Ectodermal cell (in vitro differentiated cells): ENCODE data around the gene MPP7.

Source experiments
- H3K27ac ChIP-seq: 2 replicates; pipeline ENCODE4 v1.7.0; 2013; ENCODE audit warnings: mild to moderate bottlenecking, low read depth, low read length; ENCODE audit not compliant: insufficient read depth, poor library complexity, severe bottlenecking
- H3K27me3 ChIP-seq: 2 replicates; pipeline ENCODE4 v1.7.0; 2013; ENCODE audit warnings: mild to moderate bottlenecking, low read length; ENCODE audit not compliant: insufficient read depth, control insufficient read depth, poor library complexity, severe bottlenecking
- H3K36me3 ChIP-seq: one replicate; pipeline ENCODE4 v1.7.0; 2013; ENCODE audit warnings: low read length; ENCODE audit not compliant: control insufficient read depth, insufficient read depth
- H3K4me1 ChIP-seq: one replicate; pipeline ENCODE4 v1.7.0; 2013; ENCODE audit warnings: low read length; ENCODE audit not compliant: control insufficient read depth, insufficient read depth
- H3K4me3 ChIP-seq: 2 replicates; pipeline ENCODE4 v1.7.0; 2013; ENCODE audit warnings: low read depth, low read length, control low read depth; ENCODE audit not compliant: insufficient read depth
- H3K9me3 ChIP-seq: 2 replicates; pipeline ENCODE4 v1.7.0; 2013; ENCODE audit warnings: mild to moderate bottlenecking, low read length, moderate library complexity; ENCODE audit not compliant: control insufficient read depth
- WGBS, 2 experiments: methylation state at CpG; one replicate each; pipeline ENCODE4 v1.1.7; 2013; ENCODE audit warnings: missing lambda C conversion rate in 2 of 2; 5-methylcytosine and 5-hydroxymethylcytosine counted together

Gene MPP7

DNA sequence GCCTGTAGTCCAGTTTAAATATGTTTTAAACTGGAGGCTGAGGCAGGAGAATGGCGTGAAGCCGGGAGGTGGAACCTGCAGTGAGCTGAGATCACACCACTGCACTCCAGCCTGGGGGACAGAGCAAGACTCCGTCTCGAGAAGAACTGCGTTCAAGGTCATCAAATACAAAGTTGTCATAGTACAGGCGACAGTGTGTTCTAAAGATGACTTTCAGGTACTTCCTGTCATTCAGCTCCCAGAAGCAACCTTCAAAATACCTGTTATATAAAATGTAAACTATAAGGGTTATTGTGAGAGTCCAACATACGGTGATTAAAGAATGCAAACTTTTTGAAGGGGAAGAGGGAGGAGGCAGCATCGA, 8.7 kb downstream of the MPP7 start:
- Histone ChIP-seq H3K4me1 (peaks cover 4% of the 10 kb centered on the region), H3K27ac (no peak overlapping the region), H3K9me3 (no peaks in the 10 kb centered on the region), H3K27me3 (no peaks in the 10 kb centered on the region), H3K4me3 (no peak overlapping the region), H3K36me3 (no peaks in the 10 kb centered on the region)
- WGBS, 2 experiments, result 94 to 96% methylated on average over 8 of the region's 8 CpGs

DNA sequence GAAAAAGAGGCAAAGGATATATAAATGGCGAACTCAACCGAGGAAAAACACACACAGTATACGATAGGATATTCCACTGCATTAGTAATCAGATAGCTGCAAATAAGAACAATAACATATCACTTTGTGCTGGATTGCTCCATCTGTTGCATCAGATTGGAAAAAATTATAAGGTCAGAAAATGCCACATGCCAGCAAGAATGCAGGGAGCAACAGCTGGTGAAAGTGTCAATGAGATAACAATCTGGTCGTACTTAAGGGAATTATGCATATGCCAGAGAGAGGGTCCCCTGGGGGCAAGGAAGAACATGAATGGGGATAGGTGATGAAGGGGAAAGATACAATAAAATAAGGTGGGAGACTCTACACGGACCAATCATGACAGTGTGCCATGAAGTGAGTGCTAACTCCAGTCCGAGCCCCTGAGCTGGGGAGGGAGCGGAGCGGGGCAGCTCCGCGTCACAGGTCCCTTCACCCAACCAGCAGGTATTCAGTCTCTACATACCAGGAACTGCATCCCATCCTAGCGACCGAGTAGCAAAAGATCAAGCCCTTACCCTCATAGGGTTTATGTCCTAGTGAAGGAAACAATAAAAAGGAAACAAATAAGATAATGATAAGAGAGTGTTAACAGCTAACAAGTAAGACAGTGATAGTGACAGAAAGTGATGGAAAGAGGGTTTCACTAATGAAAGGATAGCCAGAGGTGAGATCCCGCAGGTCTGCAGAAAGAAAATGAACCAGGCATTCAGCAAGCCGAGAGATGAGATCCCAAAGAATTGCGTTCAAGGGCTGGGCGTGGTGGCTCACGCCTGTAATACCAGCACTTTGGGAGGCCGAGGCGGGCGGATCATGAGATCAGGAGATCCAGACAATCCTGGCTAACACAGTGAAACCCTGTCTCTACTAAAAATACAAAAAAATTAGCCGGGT, 9.4 kb downstream of the MPP7 start:
- Histone ChIP-seq H3K4me1 (peaks cover 4% of the 10 kb centered on the region), H3K36me3 (no peaks in the 10 kb centered on the region), H3K27me3 (no peaks in the 10 kb centered on the region), H3K27ac (no peak overlapping the region), H3K9me3 (no peaks in the 10 kb centered on the region), H3K4me3 (no peak overlapping the region)
- 85 to 88% methylated on average over 19 to 21 of the region's 21 CpGs for WGBS, 2 experiments

DNA sequence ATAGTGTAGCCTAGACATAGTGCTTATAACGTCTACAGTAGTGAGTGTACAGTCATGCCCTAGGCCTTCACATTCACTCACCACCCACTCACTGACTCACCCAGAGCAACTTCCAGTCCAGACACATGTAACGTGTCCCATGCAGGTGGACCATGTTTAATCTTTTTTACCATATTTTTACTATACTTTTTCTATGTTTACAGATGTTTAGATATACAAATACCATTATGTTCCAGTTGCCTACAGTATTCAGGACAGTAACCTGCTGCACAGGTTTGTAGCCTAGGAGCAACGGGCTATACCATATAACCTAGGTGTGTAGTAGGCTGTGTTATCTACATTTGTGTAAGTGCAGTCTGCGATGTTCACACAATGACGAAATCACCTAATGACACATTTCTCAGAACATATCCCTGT, 11.0 kb downstream of the MPP7 start:
- Histone ChIP-seq H3K27me3 (no peaks in the 10 kb centered on the region), H3K4me3 (no peak overlapping the region), H3K27ac (no peak overlapping the region), H3K9me3 (no peaks in the 10 kb centered on the region), H3K36me3 (no peaks in the 10 kb centered on the region), H3K4me1 (peaks cover 4% of the 10 kb centered on the region)
- 94 to 100% methylated on average over 5 of the region's 5 CpGs for WGBS, 2 experiments

DNA sequence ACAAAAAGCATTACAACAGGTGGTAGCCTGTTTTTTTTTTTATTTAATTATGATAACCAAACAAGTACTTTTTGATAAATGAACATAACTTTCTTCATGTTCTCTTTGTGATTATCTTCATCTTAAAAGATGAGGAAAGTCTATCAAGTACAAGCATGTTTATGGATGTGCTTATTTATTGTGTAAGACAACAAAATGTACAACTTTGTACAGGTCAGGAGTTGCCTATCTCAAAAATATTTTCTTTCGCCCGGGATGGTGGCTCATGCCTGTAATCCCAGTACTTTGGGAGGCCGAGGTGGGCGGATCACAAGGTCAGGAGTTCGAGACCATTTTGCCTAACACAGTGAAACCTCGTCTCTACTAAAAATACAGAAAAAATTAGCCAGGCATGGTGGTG, 17.0 kb downstream of the MPP7 start:
- Histone ChIP-seq H3K27ac (no peak overlapping the region), H3K9me3 (no peaks in the 10 kb centered on the region), H3K27me3 (no peaks in the 10 kb centered on the region), H3K4me3 (no peak overlapping the region), H3K4me1 (peaks cover 12% of the 10 kb centered on the region), H3K36me3 (no peaks in the 10 kb centered on the region)
- 94 to 95% methylated on average over 6 of the region's 6 CpGs for WGBS, 2 experiments

DNA sequence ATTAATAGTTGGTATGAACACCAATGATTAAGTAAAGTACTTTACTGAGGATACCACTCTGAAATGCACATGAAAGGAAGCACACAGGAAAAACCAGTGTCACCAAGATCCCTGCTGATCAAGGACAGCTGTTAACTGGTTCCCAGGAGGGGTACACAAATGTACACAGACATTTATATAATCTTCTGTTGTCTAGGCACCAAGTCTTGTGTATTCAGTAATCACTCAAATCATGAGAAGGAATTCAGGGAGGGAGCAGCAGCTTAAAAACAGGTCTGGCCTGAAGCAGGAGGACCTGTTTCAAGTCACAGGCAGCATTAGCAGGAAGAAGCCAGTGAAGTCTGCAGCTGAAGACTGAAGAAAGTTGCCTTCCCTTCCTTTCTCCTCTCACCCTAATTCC, 18.7 kb downstream of the MPP7 start:
- Histone ChIP-seq H3K4me1 (peaks cover 12% of the 10 kb centered on the region), H3K27me3 (no peaks in the 10 kb centered on the region), H3K27ac (no peak overlapping the region), H3K4me3 (no peak overlapping the region), H3K36me3 (no peaks in the 10 kb centered on the region), H3K9me3 (no peaks in the 10 kb centered on the region)

DNA sequence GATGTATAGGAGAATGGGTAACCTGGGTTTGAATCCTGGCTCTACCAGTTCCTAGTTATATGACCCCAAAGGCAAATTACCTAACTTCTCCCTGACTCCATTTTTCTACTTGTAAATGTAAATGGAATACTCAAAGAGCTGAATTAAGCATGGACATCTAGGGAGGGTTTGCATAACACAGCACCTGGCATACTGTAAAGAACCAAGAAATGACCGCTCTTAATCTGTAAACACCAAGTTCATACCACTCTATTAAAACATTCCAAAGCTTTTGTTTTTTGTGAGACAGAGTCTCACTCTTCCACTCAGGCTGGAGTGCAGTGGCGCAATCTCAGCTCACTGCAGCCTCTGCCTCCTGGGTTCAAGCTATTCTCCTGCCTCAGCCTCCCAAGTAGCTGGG, 19.6 kb downstream of the MPP7 start:
- no peaks in the 10 kb centered on the region for H3K9me3 ChIP-seq
- WGBS, 2 experiments, result 91 to 94% methylated on average over 2 of the region's 2 CpGs
- no peak overlapping the region for H3K4me3 ChIP-seq
- H3K36me3 ChIP-seq, result no peaks in the 10 kb centered on the region
- H3K27ac ChIP-seq, result no peak overlapping the region
- H3K27me3 ChIP-seq, result no peaks in the 10 kb centered on the region
- H3K4me1 ChIP-seq, result peaks cover 12% of the 10 kb centered on the region

DNA sequence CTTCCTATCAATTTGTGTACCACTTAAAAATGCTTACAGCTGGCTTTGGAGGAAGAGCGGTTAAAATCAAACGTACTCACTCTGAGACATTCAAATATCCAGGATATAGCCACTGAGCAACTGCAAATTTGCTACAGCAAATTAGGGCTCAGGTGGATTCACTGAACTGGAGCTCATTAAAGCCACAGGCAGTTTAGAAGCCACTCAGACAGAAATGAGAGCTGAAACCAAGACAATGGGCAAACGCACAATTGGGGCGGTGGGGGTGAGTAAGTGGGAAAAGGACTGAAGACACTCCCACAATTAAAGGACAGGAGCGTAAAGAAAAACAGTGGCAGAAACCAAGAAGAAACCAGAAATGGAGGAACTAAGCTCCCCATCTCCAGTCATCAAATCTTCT, 20.5 kb downstream of the MPP7 start:
- 79 to 89% methylated on average over 5 of the region's 5 CpGs for WGBS, 2 experiments
- no peaks in the 10 kb centered on the region for H3K27me3 ChIP-seq
- H3K4me3 ChIP-seq, result no peak overlapping the region
- no peaks in the 10 kb centered on the region for H3K36me3 ChIP-seq
- H3K9me3 ChIP-seq, result no peaks in the 10 kb centered on the region
- H3K27ac ChIP-seq, result no peak overlapping the region
- peaks cover 12% of the 10 kb centered on the region for H3K4me1 ChIP-seq

DNA sequence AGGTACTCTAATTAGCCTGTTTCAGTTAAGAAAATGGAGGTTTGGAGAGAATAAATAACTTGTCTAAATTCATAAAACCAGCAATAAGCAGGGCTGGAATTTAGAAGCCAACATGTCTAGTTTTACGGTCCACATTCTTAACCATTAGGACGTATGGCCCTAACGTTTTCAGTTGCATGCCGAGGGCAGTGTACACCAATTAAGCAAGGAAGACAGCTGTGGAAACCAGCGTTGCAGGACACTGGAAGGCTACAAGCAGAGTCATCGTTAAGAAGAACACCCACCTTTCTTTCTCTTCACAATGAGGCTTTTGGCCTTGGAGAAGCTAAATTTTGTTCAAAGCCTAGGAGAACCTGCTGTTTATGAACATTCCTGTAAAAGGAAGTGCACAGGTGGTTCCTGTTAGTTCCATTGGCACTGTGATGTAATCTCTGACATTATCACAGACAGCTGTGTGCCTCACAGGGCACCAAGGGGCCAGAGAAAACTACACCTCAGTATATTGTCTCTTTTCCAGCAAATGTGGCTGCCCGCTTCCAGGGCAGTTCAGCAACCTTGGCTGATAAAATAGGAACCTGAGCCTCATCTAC, 21.0 kb downstream of the MPP7 start:
- Histone ChIP-seq H3K27ac (no peak overlapping the region), H3K4me3 (no peak overlapping the region), H3K4me1 (peaks cover 12% of the 10 kb centered on the region), H3K36me3 (no peaks in the 10 kb centered on the region), H3K9me3 (no peaks in the 10 kb centered on the region), H3K27me3 (no peaks in the 10 kb centered on the region)
- 87 to 92% methylated on average over 7 of the region's 7 CpGs for WGBS, 2 experiments

DNA sequence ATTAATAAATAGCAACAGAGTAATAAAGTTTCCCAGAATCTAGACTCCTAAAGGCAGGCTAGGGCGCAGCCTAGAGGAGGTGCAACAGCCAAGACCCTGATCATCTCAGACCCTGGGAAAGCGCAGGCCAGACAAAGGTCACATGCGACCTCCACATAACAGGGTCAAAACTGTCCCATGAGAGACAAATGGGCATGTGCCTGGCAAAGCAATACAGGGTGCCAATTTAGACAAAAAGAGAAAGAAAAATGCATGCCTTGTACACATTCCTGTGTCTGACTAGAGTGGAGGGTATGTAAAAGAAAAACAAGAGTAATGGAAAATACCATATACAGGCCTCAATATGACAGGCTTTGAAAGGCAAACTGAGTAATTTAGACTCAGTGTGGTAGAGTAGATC, 22.2 kb downstream of the MPP7 start:
- Histone ChIP-seq H3K4me1 (peaks cover 12% of the 10 kb centered on the region), H3K36me3 (no peaks in the 10 kb centered on the region), H3K9me3 (no peaks in the 10 kb centered on the region), H3K27me3 (no peaks in the 10 kb centered on the region), H3K4me3 (no peak overlapping the region), H3K27ac (no peak overlapping the region)
- 97 to 100% methylated on average over 3 of the region's 3 CpGs for WGBS, 2 experiments

DNA sequence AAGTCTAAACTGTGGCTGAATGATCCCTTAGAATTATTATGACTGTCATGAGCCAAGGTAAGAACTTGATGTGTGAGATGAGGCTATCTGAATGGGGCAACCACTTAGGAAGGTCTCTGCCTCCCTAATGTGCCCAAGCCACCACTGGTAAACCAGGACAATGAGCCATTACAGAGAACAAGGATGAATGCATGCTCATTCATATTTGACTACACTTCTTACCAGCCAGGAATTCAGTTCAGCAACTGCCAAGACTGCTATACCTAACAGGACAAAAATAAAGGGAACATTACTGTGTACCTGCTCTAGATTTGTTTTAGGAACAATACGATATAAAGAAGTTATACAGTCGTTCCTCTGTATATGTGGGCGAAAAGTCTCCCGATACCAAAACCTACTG, 23.0 kb downstream of the MPP7 start:
- 95 to 99% methylated on average over 4 of the region's 4 CpGs for WGBS, 2 experiments

More for the DNA sequence above, 23.0 kb downstream of the MPP7 start:
- H3K9me3 ChIP-seq, result no peaks in the 10 kb centered on the region
- no peak overlapping the region for H3K4me3 ChIP-seq
- H3K4me1 ChIP-seq, result peaks cover 12% of the 10 kb centered on the region
- no peak overlapping the region for H3K27ac ChIP-seq
- H3K36me3 ChIP-seq, result no peaks in the 10 kb centered on the region
- no peaks in the 10 kb centered on the region for H3K27me3 ChIP-seq
